ENCODE measurements around the gene PRKCE. TPM values are rescaled to one million over a fixed set of nuclear protein-coding genes. Genes with fewer than 3 reads are reported as not detected.

Gene PRKCE
- total RNA-seq, 1 experiment from 2014 or later = 17.7 TPM

DNA sequence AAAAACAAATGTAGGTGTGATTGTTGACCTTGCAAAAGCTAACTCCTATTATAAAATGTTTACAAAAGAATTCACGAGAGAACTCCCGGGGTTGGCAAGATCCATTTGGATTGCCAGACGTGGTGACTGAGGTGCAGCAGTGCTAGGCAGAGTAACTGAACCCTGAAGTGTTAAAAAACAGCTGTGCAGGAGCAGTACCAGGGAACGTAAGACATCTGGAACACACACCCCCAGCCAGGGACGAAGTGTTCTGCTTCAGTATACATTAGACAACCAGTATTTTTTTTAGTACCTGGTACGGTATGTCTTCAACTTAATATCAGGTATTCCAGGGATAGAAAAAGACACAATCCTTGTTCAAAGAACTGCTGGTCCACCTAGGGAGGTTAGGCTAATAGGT, 373.6 kb downstream of the PRKCE start:
- intact Hi-C loops (cut with micrococcal nuclease; ENCODE audit: unreplicated experiment) = no loop called here
- H3K4me1 Mint-ChIP-seq (ENCODE audit: low read depth, unreplicated experiment) = no peaks in the 10 kb centered on the region
- no peak overlapping the region for H3K4me3 Mint-ChIP-seq (ENCODE audit: low read depth, unreplicated experiment)
- no TSS peak for BruUV-seq (replicated peaks)
- CTCF ChIA-PET = no interaction called here
- H3K36me3 Mint-ChIP-seq (ENCODE audit: insufficient read depth, unreplicated experiment) = no peaks in the 10 kb centered on the region
- no peak overlapping the region for H3K27ac Mint-ChIP-seq (ENCODE audit: unreplicated experiment)
- no peak for DNase-seq
- H3K27me3 Mint-ChIP-seq (ENCODE audit: unreplicated experiment) = no peaks in the 10 kb centered on the region
- TF ChIP-seq, protein P1, sequence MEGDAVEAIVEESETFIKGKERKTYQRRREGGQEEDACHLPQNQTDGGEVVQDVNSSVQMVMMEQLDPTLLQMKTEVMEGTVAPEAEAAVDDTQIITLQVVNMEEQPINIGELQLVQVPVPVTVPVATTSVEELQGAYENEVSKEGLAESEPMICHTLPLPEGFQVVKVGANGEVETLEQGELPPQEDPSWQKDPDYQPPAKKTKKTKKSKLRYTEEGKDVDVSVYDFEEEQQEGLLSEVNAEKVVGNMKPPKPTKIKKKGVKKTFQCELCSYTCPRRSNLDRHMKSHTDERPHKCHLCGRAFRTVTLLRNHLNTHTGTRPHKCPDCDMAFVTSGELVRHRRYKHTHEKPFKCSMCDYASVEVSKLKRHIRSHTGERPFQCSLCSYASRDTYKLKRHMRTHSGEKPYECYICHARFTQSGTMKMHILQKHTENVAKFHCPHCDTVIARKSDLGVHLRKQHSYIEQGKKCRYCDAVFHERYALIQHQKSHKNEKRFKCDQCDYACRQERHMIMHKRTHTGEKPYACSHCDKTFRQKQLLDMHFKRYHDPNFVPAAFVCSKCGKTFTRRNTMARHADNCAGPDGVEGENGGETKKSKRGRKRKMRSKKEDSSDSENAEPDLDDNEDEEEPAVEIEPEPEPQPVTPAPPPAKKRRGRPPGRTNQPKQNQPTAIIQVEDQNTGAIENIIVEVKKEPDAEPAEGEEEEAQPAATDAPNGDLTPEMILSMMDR (IDR thresholded peaks at IDR 0.05; ENCODE audit: unreplicated experiment) = no peak
- H3K9me3 Mint-ChIP-seq (ENCODE audit: low read depth, unreplicated experiment) = no peaks in the 10 kb centered on the region

DNA sequence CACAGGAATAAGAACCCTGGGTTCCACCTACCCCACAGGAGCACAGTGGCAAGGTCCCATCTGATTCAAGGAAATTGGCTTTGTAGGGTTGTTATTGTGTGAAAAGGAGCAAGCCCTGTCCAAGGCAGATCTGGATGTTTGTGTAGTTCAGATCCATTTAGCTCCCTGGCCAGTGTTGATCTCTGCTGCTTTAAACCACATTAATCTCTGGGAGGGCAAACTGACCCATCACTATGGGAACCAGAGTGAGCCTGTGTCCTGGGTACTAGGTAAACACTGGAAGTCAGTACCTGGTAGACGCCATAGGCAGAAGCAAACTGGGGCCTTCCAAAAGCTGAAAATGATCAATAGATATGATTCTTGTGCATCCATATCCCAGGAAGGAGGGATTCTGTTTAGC, 374.2 kb downstream of the PRKCE start:
- CTCF ChIA-PET = interaction anchor here (0.6 kb wide), 1 partner anchor 722 kb away, joined by 5 read pairs; no protein-coding TSS in a partner anchor
- TF ChIP-seq, protein P1 (IDR thresholded peaks at IDR 0.05; ENCODE audit: unreplicated experiment) = no peak
- no peaks in the 10 kb centered on the region for H3K36me3 Mint-ChIP-seq (ENCODE audit: insufficient read depth, unreplicated experiment)
- no peaks in the 10 kb centered on the region for H3K4me1 Mint-ChIP-seq (ENCODE audit: low read depth, unreplicated experiment)
- H3K27ac Mint-ChIP-seq (ENCODE audit: unreplicated experiment) = no peak overlapping the region
- no peaks in the 10 kb centered on the region for H3K27me3 Mint-ChIP-seq (ENCODE audit: unreplicated experiment)
- no peak overlapping the region for H3K4me3 Mint-ChIP-seq (ENCODE audit: low read depth, unreplicated experiment)
- BruUV-seq (replicated peaks) = no TSS peak
- DNase-seq = no peak
- intact Hi-C loops (cut with micrococcal nuclease; ENCODE audit: unreplicated experiment) = no loop called here
- no peaks in the 10 kb centered on the region for H3K9me3 Mint-ChIP-seq (ENCODE audit: low read depth, unreplicated experiment)

DNA sequence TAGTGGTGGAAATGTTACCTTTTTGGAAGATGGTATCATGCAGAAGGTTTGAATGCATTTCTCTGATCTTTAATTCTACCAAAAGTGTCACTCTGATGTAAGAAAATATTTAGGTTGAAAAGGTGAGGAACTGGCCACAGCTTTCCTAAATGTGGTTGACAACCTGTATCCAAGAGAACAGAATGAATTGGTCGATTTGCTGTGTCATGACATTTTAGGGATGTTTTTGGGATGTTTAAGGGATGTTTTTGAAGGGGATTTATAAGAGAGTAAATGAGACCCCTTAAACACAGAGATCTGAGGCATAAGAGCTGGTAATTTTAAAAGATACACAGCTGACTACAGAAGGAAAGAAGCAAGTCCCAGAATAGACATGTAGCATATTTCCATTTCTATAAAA, 375.0 kb downstream of the PRKCE start:
- CTCF ChIA-PET = interaction anchor here (0.6 kb wide), 1 partner anchor 721 kb away, joined by 5 read pairs; no protein-coding TSS in a partner anchor
- TF ChIP-seq, protein P1 (IDR thresholded peaks at IDR 0.05; ENCODE audit: unreplicated experiment) = no peak
- Mint-ChIP-seq H3K4me1 (ENCODE audit: low read depth, unreplicated experiment) (no peaks in the 10 kb centered on the region), H3K9me3 (ENCODE audit: low read depth, unreplicated experiment) (no peaks in the 10 kb centered on the region), H3K27ac (ENCODE audit: unreplicated experiment) (no peak overlapping the region), H3K36me3 (ENCODE audit: insufficient read depth, unreplicated experiment) (no peaks in the 10 kb centered on the region), H3K27me3 (ENCODE audit: unreplicated experiment) (no peaks in the 10 kb centered on the region), H3K4me3 (ENCODE audit: low read depth, unreplicated experiment) (no peak overlapping the region)
- no peak for DNase-seq
- intact Hi-C loops (cut with micrococcal nuclease; ENCODE audit: unreplicated experiment) = no loop called here
- BruUV-seq (replicated peaks) = no TSS peak

DNA sequence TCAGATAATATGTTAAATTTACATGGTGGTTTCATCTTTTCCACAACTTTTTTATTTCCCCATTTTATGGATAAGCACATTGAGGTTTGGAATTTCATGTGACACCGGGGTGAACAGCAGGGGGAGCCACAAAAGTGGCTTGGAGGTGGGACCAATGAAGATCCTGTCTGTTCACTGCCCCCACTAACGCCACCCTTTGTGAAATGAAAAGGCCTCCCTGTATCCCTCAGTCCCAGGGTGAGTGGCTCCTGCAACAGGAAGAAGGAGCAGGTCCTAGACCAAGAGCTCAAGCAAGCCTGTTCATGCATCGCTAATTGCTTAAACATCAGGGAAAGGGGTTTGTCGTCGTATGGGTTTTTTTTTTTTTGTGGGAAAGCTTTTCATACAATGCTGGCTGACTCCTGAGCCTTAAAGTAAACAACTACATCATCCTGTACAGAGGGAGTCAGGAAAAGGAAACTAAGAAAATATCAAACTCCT, 377.9 kb downstream of the PRKCE start:
- TF ChIP-seq, protein P1 (IDR thresholded peaks at IDR 0.05; ENCODE audit: unreplicated experiment) = no peak
- no peak overlapping the region for H3K4me3 Mint-ChIP-seq (ENCODE audit: low read depth, unreplicated experiment)
- no peaks in the 10 kb centered on the region for H3K36me3 Mint-ChIP-seq (ENCODE audit: insufficient read depth, unreplicated experiment)
- H3K4me1 Mint-ChIP-seq (ENCODE audit: low read depth, unreplicated experiment) = peaks cover 12% of the 10 kb centered on the region
- DNase-seq = no peak
- H3K9me3 Mint-ChIP-seq (ENCODE audit: low read depth, unreplicated experiment) = no peaks in the 10 kb centered on the region
- H3K27ac Mint-ChIP-seq (ENCODE audit: unreplicated experiment) = no peak overlapping the region
- intact Hi-C loops (cut with micrococcal nuclease; ENCODE audit: unreplicated experiment) = no loop called here
- CTCF ChIA-PET = no interaction called here
- BruUV-seq (replicated peaks) = no TSS peak
- no peaks in the 10 kb centered on the region for H3K27me3 Mint-ChIP-seq (ENCODE audit: unreplicated experiment)

Measured in Calu3 (cell line).